Activated T-helper 1 cell treated with anti-CD3 and anti-CD28 coated beads, Interleukin-12 subunit alpha, Interleukin-12 subunit beta, Interleukin-2, Interleukin-4 antibody, amounts not matched to agents 30 ng/mL and 10 ng/mL and 1 ng/mL, durations not matched to agents 14 hours and 24 hours and 36 hours (primary cell): Measurements from ENCODE around the gene CAMSAP1. TPM values are rescaled to one million over a fixed set of nuclear protein-coding genes. Genes with fewer than 3 reads are reported as not detected.

ENCODE experiments used
- DNase-seq: peaks from one replicate; pipeline ENCODE4 v3.0.0; 2021; ENCODE audit warnings: low spot score
- H3K27ac Mint-ChIP-seq: one replicate; pipeline ENCODE4 v1.8.0; 2021; ENCODE audit warnings: mild to moderate bottlenecking, mixed read lengths
- H3K27me3 Mint-ChIP-seq: one replicate; pipeline ENCODE4 v1.8.0; 2022; ENCODE audit warnings: mild to moderate bottlenecking, moderate library complexity, mixed read lengths; ENCODE audit not compliant: insufficient read depth
- H3K36me3 Mint-ChIP-seq: one replicate; pipeline ENCODE4 v1.8.0; 2021; ENCODE audit warnings: low read depth, mixed read lengths
- H3K4me1 Mint-ChIP-seq: one replicate; pipeline ENCODE4 v1.8.0; 2021; ENCODE audit warnings: low read depth, mixed read lengths
- H3K4me3 Mint-ChIP-seq: one replicate; pipeline ENCODE4 v1.8.0; 2021; ENCODE audit warnings: mild to moderate bottlenecking, moderate library complexity, mixed read lengths
- H3K9me3 Mint-ChIP-seq: one replicate; pipeline ENCODE4 v1.8.0; 2021; ENCODE audit warnings: mixed read lengths
- intact Hi-C: fragments of 100-400 bp; cut with micrococcal nuclease; formaldehyde crosslinking; loops from one replicate; pipeline ENCODE4 v1.15.1; 2024
- total RNA-seq: library from RNA; stranded (reverse); gene quantifications from 2 replicates; pipeline ENCODE4 v1.2.3, GENCODE V29; 2022

CAMSAP1 gene
- total RNA-seq, 1 donor from 2014 or later = 43.8 TPM

DNA sequence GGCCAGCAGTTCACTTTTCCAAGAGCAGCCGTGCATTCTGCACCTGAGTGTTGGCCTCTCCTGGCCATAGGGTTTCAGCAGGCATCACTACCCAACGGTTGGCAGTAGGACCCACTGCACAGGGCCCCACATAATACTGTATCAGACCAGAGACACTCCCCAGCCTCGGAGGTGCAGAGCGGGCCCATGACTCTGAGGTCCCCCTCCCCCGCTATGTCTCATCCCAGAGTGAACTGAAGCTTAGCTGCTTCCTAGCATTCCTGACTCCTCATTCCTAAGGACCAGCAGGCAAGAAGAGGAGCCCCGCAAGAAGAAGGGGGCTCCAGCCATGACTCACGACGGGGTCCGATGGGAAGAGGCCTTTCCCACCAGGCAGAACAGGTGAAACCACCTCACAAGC is 67.2 kb downstream of the CAMSAP1 start:
- H3K36me3 Mint-ChIP-seq = peaks cover 18% of the 10 kb centered on the region
- H3K4me1 Mint-ChIP-seq = peaks cover 6% of the 10 kb centered on the region
- DNase-seq = no peak
- peaks cover 14% of the 10 kb centered on the region for H3K9me3 Mint-ChIP-seq
- no peak overlapping the region for H3K27ac Mint-ChIP-seq
- intact Hi-C loops = no loop called here
- no peak overlapping the region for H3K4me3 Mint-ChIP-seq
- no peaks in the 10 kb centered on the region for H3K27me3 Mint-ChIP-seq

DNA sequence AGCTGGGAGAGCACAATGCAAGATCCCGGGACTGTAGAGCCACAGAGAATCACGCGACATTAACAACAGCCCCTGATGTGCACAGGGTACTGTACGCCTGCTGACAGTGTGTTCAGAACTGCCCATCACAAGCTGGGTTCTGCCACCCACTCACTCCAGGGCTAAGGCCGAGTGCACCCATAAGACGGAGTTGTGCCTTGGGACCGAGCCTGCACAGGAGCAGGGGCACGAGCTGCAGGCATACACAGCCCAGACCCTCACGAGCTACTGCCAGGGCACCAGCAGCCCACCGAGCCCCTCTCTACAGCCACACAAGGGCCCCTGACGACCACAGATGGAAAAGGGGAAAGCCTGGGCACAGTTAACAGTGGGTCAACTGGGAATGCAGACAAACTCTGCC is 67.8 kb downstream of the CAMSAP1 start:
- no peak for DNase-seq
- no peak overlapping the region for H3K27ac Mint-ChIP-seq
- intact Hi-C loops = no loop called here
- H3K36me3 Mint-ChIP-seq = peaks cover 14% of the 10 kb centered on the region
- peaks cover 8% of the 10 kb centered on the region for H3K9me3 Mint-ChIP-seq
- H3K4me1 Mint-ChIP-seq = peaks cover 6% of the 10 kb centered on the region
- no peak overlapping the region for H3K4me3 Mint-ChIP-seq
- H3K27me3 Mint-ChIP-seq = no peaks in the 10 kb centered on the region

DNA sequence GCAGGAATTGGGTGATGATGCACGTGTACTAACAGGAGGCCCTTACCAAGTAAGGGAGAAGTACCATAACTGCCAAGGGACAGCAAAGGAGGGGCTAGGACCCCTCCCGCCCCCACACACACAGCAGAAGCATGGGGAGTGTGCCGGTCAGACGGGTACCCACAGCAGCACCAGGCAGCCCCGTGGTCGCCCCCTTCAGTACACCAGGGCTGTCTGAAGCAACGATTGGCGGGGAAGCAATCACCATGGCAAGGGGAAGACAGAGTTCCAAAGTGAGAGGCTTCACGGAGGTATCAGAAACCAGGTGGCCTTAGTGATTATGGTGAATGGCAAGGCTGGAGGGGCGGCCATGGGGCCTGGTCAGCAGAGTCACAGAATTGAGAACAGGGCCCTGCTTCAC is 72.2 kb downstream of the CAMSAP1 start:
- no peak for DNase-seq
- no peak overlapping the region for H3K4me3 Mint-ChIP-seq
- intact Hi-C loops = no loop called here
- H3K36me3 Mint-ChIP-seq = no peaks in the 10 kb centered on the region
- H3K9me3 Mint-ChIP-seq = no peaks in the 10 kb centered on the region
- H3K4me1 Mint-ChIP-seq = no peaks in the 10 kb centered on the region
- no peak overlapping the region for H3K27ac Mint-ChIP-seq
- no peaks in the 10 kb centered on the region for H3K27me3 Mint-ChIP-seq

DNA sequence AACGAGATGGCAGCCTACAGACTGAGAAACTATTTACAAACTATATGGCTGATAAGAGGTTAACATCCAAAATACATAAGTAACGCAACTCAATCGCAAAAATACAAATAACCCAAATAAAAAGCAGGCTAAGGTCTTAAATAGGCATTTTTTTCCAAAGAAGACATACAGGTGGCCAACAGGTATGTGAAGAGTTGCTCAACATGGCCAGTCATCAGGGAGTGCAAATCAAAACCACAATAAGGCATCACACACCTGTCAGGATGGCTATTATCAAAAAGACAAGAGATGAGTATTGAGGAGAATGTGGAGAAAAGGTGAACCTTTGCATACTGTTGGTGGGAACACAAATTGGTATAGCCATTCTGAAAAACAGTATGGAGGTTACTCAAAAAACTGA is 73.5 kb downstream of the CAMSAP1 start:
- peaks cover 2% of the 10 kb centered on the region for H3K36me3 Mint-ChIP-seq
- peaks cover 1% of the 10 kb centered on the region for H3K9me3 Mint-ChIP-seq
- DNase-seq = no peak
- H3K27ac Mint-ChIP-seq = no peak overlapping the region
- intact Hi-C loops = no loop called here
- no peaks in the 10 kb centered on the region for H3K4me1 Mint-ChIP-seq
- H3K4me3 Mint-ChIP-seq = no peak overlapping the region
- no peaks in the 10 kb centered on the region for H3K27me3 Mint-ChIP-seq

DNA sequence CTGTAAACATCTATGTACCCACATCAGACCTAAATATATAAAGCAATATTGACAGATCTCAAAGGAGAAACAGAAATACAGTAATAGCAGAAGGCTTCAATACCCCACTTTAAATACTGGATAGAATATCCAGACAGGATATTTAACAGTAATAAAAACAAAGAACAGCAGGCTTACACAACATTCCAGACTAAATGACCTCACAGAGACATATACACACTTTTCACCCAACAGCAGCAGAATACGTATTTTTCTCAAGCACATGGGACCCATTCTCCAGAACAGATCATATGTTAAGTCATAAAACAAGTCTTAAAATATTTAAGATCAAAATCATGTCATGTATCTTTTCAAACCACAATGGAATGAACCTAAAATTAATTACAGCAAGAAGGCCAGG is 76.8 kb downstream of the CAMSAP1 start:
- Mint-ChIP-seq H3K4me1 (no peaks in the 10 kb centered on the region), H3K27me3 (no peaks in the 10 kb centered on the region), H3K36me3 (peaks cover 13% of the 10 kb centered on the region), H3K9me3 (peaks cover 11% of the 10 kb centered on the region), H3K27ac (no peak overlapping the region), H3K4me3 (no peak overlapping the region)
- intact Hi-C loops = no loop called here
- no peak for DNase-seq

DNA sequence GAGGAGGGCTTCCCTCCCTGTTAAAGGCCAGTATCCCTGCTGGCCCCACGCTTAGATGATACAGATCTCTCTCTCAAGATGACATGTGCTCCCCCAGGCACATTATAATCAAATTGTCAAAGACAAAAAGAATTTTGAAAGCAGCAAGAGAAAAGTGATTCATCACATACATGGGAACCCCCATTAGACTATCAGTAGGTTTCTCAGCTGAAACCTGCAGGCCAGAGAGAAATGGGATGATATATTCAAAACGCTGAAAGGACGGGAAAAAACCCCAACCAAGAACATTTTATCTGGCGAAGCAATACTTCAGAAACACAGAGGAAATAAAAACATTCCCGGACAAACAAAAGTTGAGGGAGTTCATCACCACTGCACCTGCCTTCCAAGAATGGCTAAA is 78.7 kb downstream of the CAMSAP1 start:
- Mint-ChIP-seq H3K4me3 (no peak overlapping the region), H3K9me3 (peaks cover 11% of the 10 kb centered on the region), H3K27ac (no peak overlapping the region), H3K4me1 (no peaks in the 10 kb centered on the region), H3K27me3 (no peaks in the 10 kb centered on the region), H3K36me3 (peaks cover 13% of the 10 kb centered on the region)
- DNase-seq = no peak
- intact Hi-C loops = no loop called here

DNA sequence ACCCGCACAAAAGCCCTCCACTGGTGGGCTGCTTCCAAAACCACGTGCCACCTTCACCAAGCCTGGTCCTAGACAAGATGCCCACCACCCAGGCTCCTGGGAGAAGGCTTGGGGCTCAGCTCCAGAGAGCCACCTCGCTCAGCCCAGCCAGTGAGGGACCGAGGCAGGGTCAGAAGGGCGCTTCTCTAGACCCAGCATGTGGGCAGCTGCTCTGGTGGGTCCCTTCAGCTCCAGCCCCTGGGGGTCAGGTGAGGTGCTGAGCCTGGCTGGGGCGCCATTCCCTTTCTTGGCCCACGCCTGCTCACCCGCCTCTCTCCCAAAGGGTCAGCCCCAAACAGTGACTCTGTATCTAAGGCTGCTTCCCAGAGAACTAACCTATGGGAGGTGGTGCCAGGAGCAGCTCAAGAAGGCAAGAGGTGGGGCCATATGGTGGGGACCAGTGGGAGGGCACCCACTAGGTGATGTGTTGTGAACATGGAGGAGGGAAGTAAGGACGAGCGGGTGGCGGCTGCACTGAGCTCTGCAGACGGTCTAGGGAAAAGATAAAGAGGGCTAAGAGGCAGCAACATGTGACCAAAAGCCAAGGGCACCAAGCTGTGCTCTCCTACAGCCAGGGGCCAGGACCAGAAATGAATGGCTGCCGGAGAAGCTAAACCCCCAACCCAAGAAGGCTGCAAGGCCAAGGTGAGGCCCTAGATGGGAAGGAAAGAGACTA is 79.3 kb downstream of the CAMSAP1 start:
- peaks cover 13% of the 10 kb centered on the region for H3K36me3 Mint-ChIP-seq
- H3K27me3 Mint-ChIP-seq = no peaks in the 10 kb centered on the region
- H3K4me1 Mint-ChIP-seq = no peaks in the 10 kb centered on the region
- no peak overlapping the region for H3K27ac Mint-ChIP-seq
- peaks cover 11% of the 10 kb centered on the region for H3K9me3 Mint-ChIP-seq
- intact Hi-C loops = no loop called here
- no peak for DNase-seq
- H3K4me3 Mint-ChIP-seq = no peak overlapping the region

DNA sequence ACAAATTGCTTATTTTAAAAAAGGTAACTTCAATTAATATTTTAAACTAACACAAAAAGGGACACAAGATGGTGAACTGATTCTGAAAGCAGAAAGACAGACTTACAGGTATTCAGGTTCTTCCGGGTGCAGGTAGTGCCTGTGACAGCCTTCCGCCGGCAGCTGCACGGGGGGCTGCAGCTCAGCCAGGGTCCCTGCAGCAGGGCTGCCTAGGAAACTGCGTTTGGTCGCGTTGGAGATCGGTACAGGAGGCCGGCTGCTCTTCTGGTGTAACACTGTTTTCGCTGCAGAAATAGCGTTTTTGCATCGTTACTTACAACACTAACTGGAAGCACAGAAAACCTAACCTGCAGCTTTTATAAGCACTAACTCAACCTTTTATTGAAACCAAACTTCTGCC is 80.0 kb downstream of the CAMSAP1 start:
- intact Hi-C loops = no loop called here

DNA sequence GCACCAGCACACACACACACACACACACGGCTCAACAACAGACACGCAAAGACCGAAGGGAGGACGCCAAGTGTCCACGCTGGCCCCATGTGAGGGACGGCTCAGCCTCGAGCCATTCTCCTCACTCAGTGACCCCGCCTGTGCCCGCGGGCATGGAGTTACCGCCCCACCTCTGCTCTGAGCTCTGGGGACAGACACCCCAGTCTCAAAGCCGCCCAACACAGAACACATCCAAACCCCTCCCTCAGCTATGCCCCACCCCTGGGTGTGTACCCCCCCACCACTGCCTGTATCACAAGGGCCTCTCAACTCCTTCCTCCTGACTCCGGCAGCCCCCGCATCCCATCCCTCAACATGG is 81.2 kb downstream of the CAMSAP1 start:
- peaks cover 11% of the 10 kb centered on the region for H3K9me3 Mint-ChIP-seq
- H3K27me3 Mint-ChIP-seq = no peaks in the 10 kb centered on the region
- intact Hi-C loops = no loop called here
- H3K36me3 Mint-ChIP-seq = peaks cover 18% of the 10 kb centered on the region
- no peak overlapping the region for H3K4me3 Mint-ChIP-seq
- DNase-seq = no peak
- no peaks in the 10 kb centered on the region for H3K4me1 Mint-ChIP-seq
- H3K27ac Mint-ChIP-seq = no peak overlapping the region

More for the DNA sequence above, 80.0 kb downstream of the CAMSAP1 start:
- no peak overlapping the region for H3K27ac Mint-ChIP-seq
- peaks cover 16% of the 10 kb centered on the region for H3K36me3 Mint-ChIP-seq
- H3K4me3 Mint-ChIP-seq = no peak overlapping the region
- no peaks in the 10 kb centered on the region for H3K4me1 Mint-ChIP-seq
- no peak for DNase-seq
- H3K9me3 Mint-ChIP-seq = peaks cover 11% of the 10 kb centered on the region
- no peaks in the 10 kb centered on the region for H3K27me3 Mint-ChIP-seq

DNA sequence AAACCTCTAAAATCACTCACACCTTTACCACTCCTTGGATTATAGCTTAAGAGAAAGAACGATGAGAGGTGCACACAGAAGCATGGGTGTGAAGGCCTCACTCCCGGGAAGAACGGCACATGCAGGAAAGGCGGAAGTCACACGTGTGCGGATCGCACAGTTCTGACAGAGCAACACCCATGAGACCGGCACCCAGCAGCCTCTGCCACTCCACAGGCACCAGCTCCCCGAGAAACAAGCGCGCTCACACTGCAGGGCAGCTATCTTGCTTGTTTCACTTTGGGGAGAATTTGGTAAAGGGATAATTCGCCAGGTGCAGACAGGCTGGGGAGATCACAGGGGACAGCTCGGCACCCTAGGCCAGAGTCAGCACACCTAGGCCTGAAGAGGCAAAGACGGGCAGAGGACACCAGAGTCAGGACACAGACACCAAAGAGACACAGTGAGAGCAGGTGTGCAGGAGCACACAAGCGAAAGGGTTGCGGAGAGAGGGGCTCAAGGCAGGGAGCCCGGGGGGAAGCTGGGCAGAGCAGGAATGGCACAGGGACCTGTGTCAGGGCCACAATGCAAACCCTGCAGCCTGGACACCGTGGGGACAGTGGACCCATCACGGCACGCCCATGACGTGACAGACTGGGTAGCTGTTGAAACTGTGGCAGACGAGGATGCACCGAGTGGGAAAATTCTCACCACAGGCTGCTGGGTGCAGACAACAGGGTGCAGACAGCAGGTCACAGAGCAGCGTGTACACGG is 81.7 kb downstream of the CAMSAP1 start:
- H3K27me3 Mint-ChIP-seq = no peaks in the 10 kb centered on the region
- peaks cover 18% of the 10 kb centered on the region for H3K36me3 Mint-ChIP-seq
- no peak overlapping the region for H3K27ac Mint-ChIP-seq
- no peak for DNase-seq
- intact Hi-C loops = no loop called here
- no peaks in the 10 kb centered on the region for H3K4me1 Mint-ChIP-seq
- H3K9me3 Mint-ChIP-seq = peaks cover 11% of the 10 kb centered on the region
- H3K4me3 Mint-ChIP-seq = no peak overlapping the region

DNA sequence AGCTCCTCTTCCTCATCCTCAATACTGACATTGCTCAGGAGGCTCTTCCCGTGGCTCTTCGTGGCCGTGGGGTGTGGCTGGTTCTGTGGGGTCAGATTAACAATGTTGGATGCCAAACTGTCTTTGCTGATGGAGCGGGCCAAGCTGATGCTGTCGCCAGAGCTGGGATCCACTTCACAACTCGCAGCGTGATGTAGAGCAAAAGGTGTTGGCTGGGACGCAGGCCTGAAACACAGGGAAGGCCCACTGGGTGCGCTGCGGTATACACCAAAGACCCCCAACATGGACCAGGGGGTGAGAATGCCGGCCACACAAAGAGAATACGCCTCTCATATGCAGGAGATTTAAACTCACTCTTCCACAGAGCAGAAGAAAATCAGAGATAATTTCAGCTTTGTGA is 84.3 kb downstream of the CAMSAP1 start:
- H3K4me1 Mint-ChIP-seq = no peaks in the 10 kb centered on the region
- no peaks in the 10 kb centered on the region for H3K27me3 Mint-ChIP-seq
- peaks cover 1% of the 10 kb centered on the region for H3K9me3 Mint-ChIP-seq
- no peak overlapping the region for H3K4me3 Mint-ChIP-seq
- peaks cover 7% of the 10 kb centered on the region for H3K36me3 Mint-ChIP-seq
- no peak overlapping the region for H3K27ac Mint-ChIP-seq
- no peak for DNase-seq
- intact Hi-C loops = no loop called here

DNA sequence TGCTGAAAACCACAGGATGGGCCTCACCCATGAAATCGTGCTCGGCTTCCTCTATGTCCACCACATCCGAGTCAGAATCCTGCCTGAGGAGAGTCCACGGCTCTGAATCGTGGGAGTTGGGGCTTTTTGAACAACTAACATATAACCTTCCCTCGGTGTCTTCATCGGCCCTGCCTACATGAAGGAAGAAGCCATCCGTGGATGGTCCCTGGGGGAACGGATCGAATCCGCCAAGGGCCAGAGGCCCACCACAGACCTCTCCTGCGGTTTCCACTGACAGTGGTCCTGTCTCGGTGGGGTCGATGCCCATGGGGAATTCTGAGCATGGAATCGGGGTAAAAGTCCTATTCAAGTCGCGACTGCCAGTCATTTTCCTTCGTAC is 85.0 kb downstream of the CAMSAP1 start:
- no peaks in the 10 kb centered on the region for H3K4me1 Mint-ChIP-seq
- no peak overlapping the region for H3K4me3 Mint-ChIP-seq
- DNase-seq = no peak
- H3K27ac Mint-ChIP-seq = no peak overlapping the region
- H3K36me3 Mint-ChIP-seq = peaks cover 7% of the 10 kb centered on the region
- intact Hi-C loops = no loop called here
- H3K27me3 Mint-ChIP-seq = no peaks in the 10 kb centered on the region
- no peaks in the 10 kb centered on the region for H3K9me3 Mint-ChIP-seq

DNA sequence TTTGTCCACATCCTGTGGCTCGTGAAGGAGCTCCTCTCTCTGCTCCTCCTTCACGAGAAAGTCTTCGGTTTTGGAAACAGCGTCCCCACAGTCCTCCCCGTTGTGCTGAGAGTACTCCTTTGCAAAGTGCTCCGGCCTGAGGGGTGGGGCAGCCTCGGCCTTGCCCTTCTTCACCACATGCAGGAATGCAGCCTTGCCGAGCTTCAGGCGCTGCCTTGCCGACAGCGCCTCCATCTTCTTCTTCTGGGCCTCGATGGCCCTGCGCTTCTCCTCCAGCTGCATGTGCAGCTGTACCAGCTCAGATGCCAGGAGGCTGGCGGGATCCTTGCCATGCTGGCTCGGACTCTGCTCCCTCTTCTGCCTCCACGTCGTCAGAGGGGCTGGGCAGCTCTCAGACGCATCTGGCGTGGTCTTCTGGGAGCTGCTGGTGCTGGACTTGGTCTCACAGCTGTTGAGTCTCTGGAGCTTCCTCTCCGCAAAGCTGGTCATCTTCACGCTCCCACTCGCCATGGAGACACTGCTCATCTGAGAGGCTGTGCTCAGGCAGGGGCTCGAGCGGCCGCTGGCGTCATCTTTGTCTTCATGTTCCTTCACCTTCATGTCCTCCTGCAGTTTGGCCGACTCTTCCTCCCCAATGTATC is 85.5 kb downstream of the CAMSAP1 start:
- Mint-ChIP-seq H3K9me3 (no peaks in the 10 kb centered on the region), H3K4me3 (no peak overlapping the region), H3K27me3 (no peaks in the 10 kb centered on the region), H3K27ac (no peak overlapping the region), H3K4me1 (no peaks in the 10 kb centered on the region), H3K36me3 (peaks cover 8% of the 10 kb centered on the region)
- intact Hi-C loops = no loop called here
- no peak for DNase-seq
